Measurements from ENCODE around the gene NEK5. TPM values are rescaled to one million over a fixed set of nuclear protein-coding genes. Genes with fewer than 3 reads are reported as not detected.
"Not testable (repeated sequence)": the region's sequence is repeated elsewhere in the genome, so short reads cannot be mapped to it uniquely, and the experiment has no call there.

NEK5 gene
- total RNA-seq, 1 donor from 2014 or later, result 4.3 TPM

DNA sequence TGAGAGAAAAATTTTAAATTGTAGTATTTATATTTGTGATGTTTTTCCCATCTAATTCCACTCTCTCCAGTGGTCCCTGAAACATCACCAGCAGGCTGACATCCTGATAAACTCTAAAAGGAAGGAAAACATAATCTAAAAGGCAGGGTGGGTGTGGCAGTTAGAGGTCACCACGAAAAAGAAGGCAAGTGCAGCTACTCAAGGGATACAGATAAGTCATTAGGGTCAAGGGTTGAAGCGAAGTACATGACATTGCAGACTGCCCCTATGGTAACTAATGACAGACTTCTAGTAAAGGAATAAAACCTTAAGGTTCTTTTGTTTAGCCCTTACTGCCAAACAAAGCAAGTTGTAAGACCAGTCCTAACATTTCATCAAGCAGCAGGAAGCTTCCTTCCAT lies 36.5 kb upstream of the NEK5 start:
- TF ChIP-seq, protein P1, sequence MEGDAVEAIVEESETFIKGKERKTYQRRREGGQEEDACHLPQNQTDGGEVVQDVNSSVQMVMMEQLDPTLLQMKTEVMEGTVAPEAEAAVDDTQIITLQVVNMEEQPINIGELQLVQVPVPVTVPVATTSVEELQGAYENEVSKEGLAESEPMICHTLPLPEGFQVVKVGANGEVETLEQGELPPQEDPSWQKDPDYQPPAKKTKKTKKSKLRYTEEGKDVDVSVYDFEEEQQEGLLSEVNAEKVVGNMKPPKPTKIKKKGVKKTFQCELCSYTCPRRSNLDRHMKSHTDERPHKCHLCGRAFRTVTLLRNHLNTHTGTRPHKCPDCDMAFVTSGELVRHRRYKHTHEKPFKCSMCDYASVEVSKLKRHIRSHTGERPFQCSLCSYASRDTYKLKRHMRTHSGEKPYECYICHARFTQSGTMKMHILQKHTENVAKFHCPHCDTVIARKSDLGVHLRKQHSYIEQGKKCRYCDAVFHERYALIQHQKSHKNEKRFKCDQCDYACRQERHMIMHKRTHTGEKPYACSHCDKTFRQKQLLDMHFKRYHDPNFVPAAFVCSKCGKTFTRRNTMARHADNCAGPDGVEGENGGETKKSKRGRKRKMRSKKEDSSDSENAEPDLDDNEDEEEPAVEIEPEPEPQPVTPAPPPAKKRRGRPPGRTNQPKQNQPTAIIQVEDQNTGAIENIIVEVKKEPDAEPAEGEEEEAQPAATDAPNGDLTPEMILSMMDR (IDR thresholded peaks at IDR 0.05; ENCODE audit: unreplicated experiment), result no peak
- DNase-seq (ENCODE audit: low spot score in 2 of 2, unreplicated experiment in 2 of 2), result no peak
- no peak overlapping the region for H3K4me3 Mint-ChIP-seq
- H3K4me1 Mint-ChIP-seq, result no peaks in the 10 kb centered on the region
- peaks cover 10% of the 10 kb centered on the region for H3K36me3 Mint-ChIP-seq
- no peaks in the 10 kb centered on the region for H3K9me3 Mint-ChIP-seq
- H3K27ac Mint-ChIP-seq, result no peak overlapping the region
- H3K27me3 Mint-ChIP-seq (ENCODE audit: low read depth), result no peaks in the 10 kb centered on the region

DNA sequence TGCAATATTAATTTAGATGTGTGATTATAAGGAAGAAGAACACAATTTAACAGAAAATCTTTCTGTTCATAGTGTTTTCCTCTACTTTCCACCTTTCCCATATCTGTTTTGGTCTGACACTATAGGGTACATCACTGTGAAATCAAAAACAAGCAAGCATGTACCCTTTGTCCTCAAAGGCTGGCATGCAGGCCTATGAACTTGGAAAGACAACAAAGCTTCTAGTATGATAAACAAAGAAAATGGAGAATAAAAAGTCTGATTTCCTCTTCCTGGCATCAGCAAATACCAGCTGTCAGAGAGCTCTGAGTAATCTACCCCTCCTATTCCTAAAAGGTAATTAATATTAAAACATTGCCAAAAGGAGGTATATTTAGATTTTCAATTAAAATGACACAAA lies 36.1 kb upstream of the NEK5 start:
- TF ChIP-seq, protein P1 (IDR thresholded peaks at IDR 0.05; ENCODE audit: unreplicated experiment), result no peak

DNA sequence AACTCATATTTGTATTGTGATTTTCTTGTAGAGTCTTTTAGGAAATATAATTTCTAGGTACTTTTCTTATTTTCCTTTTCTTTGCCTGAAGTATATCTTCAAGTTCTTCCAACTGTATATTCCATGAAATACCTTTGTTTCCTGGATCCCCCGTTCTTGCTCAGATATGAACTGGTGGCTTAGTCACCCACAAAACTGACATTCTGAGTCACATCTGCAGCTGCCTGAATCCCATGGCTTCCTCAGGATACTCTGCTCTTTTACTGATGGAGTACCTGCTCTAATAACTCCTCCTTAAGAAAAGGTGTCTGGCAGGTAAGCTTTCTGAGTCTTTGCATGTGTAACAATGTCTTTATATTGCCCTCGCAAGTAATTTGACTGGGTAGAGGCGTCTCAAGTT lies 35.0 kb upstream of the NEK5 start:
- peaks cover 10% of the 10 kb centered on the region for H3K36me3 Mint-ChIP-seq
- H3K9me3 Mint-ChIP-seq; H3K4me3 Mint-ChIP-seq; DNase-seq (ENCODE audit: low spot score in 2 of 2, unreplicated experiment in 2 of 2); H3K4me1 Mint-ChIP-seq; H3K27me3 Mint-ChIP-seq (ENCODE audit: low read depth); H3K27ac Mint-ChIP-seq: not testable (repeated sequence)

More for the DNA sequence above, 36.1 kb upstream of the NEK5 start:
- Mint-ChIP-seq H3K4me1 (peaks cover under 1% of the 10 kb centered on the region), H3K9me3 (no peaks in the 10 kb centered on the region), H3K36me3 (peaks cover 10% of the 10 kb centered on the region), H3K4me3 (no peak overlapping the region), H3K27me3 (ENCODE audit: low read depth) (no peaks in the 10 kb centered on the region), H3K27ac (peak overlapping the region; percentile 61)
- DNase-seq (ENCODE audit: low spot score in 2 of 2, unreplicated experiment in 2 of 2), result no peak

DNA sequence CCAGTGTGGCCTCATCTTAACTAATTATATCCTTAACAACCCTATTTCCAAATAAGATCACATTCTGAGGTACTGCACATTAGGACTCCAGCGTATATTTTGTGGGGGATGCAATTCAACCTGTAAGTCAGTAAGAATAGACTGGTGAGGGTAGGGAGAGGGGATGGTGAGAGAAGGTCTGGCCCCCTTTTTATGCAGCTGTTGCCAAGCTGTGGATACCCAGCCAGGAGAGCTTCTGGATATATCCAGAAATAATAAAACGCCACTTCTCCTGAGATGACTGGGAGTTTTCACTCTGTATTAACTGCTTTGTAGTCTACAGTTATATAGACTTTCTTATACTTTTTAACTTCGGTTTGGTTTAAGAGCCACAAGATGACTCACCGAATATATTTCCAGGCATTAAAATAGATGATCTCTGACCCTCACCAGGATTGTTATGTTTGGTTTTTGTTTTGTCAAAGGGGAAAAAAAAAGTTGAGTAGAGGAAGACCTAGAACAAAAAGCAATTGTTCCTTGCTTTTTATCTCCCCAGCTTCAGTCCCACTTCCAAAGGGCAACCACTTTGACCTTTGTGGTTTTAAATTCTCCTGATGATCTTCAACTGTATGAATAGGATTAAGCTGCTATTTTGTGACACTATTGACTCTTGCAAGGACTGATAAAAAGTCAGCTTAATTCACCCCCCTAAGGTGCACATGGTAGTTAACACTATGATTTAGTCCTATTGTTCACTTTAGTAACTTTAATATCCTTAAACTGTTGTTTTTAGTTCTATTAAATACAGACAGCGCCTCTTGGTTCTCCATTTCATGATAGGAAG lies 33.6 kb upstream of the NEK5 start:
- no peak overlapping the region for H3K4me3 Mint-ChIP-seq
- no peaks in the 10 kb centered on the region for H3K9me3 Mint-ChIP-seq
- H3K27ac Mint-ChIP-seq, result no peak overlapping the region
- H3K36me3 Mint-ChIP-seq, result peaks cover 10% of the 10 kb centered on the region
- no peak for DNase-seq (ENCODE audit: low spot score in 2 of 2, unreplicated experiment in 2 of 2)
- TF ChIP-seq, protein P1 (IDR thresholded peaks at IDR 0.05; ENCODE audit: unreplicated experiment), result no peak
- H3K4me1 Mint-ChIP-seq, result peaks cover 13% of the 10 kb centered on the region
- H3K27me3 Mint-ChIP-seq (ENCODE audit: low read depth), result no peaks in the 10 kb centered on the region

DNA sequence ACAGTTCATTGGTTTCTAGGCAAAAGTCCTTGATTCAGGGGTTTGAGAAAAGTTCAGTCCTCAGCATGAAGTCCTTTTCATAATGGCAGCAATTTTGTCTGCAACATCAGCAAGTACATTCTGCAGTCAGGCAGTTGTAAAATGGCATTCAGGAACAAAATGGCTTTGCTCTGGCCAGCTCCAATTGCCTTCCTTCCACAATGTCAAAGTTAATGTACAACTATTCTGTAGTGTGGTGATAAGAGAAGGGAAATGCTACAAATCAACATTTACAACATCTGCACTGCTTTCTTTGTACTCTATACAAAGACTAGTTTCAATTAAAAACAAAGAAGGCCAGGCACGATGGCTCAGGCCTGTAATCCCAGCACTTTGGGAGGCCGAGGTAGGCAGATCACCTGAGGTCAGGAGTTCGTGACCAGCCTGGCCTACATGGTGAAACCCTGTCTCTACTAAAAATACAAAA lies 32.3 kb upstream of the NEK5 start:
- H3K4me3 Mint-ChIP-seq, result no peak overlapping the region
- no peaks in the 10 kb centered on the region for H3K27me3 Mint-ChIP-seq (ENCODE audit: low read depth)
- no peak for DNase-seq (ENCODE audit: low spot score in 2 of 2, unreplicated experiment in 2 of 2)
- TF ChIP-seq, protein P1 (IDR thresholded peaks at IDR 0.05; ENCODE audit: unreplicated experiment), result no peak
- H3K9me3 Mint-ChIP-seq, result no peaks in the 10 kb centered on the region
- H3K27ac Mint-ChIP-seq, result no peak overlapping the region
- H3K36me3 Mint-ChIP-seq, result peaks cover 2% of the 10 kb centered on the region
- peaks cover 21% of the 10 kb centered on the region for H3K4me1 Mint-ChIP-seq

DNA sequence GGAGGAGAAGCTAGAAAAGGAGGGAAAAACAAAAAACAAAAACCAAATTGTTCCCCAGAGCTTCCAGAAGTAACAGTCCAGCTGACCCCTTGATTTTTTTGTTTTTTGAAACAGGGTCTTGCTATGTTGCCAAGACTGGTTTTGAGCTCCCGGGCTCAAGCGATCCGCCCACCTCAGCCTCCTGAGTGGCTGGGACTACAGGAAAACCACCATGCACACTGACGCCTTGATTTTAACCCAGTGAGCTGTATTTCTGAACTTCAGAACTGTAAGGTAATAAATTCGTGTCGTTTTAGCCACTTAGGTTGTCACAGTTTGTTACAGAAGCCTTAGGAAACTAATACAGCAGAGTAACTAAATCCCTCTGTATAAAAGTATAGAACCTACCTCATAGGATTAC lies 31.6 kb upstream of the NEK5 start:
- no peaks in the 10 kb centered on the region for H3K9me3 Mint-ChIP-seq
- peaks cover 21% of the 10 kb centered on the region for H3K4me1 Mint-ChIP-seq
- no peak for DNase-seq (ENCODE audit: low spot score in 2 of 2, unreplicated experiment in 2 of 2)
- H3K27ac Mint-ChIP-seq, result no peak overlapping the region
- no peak overlapping the region for H3K4me3 Mint-ChIP-seq
- H3K36me3 Mint-ChIP-seq, result no peaks in the 10 kb centered on the region
- TF ChIP-seq, protein P1 (IDR thresholded peaks at IDR 0.05; ENCODE audit: unreplicated experiment), result no peak
- H3K27me3 Mint-ChIP-seq (ENCODE audit: low read depth), result no peaks in the 10 kb centered on the region
